Measurements from ENCODE around the gene PTPN4.

The PTPN4 gene

DNA sequence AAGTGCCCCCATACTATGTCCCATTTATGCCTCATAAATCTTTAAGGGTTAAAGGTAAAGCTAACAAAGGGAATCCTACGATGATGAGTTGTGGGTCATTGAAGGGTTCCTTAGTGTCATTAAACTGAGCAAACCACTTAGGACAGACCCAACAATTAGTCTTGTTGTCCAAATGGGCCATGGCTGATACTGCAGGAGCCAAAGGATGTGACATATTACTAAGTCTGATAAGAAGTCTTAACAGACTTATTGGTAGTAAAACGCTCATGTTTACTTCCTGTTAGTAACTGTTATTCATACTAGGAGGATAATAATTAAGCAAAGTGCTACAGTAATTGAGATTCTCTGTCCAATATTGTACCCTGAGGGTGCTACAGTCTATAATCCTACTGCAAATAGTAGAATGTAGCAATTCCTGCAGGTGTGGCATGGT lies 96.8 kb downstream of the PTPN4 start:
- DNase-seq (ENCODE audit: low read depth in 2 of 2) = no peak

DNA sequence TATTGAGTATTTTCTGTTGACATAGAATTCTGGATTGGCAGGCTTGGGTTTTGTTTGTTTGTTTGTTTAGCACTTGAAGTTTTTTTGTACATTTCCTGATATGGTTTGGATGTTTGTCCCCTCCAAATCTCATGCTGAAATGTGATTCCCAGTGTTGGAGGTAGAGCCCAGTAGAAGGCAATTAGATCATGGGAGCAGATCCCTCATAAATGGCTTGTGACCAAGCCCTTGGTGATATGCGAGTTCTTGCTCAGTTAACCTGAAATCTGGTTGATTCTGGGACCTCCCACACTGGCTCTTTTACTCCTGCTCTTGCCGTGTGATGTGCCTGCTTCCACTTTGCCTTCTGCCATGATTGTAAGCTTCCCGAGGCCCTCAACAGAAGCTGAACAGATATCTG lies 98.0 kb downstream of the PTPN4 start:
- no peak for DNase-seq (ENCODE audit: low read depth in 2 of 2)

DNA sequence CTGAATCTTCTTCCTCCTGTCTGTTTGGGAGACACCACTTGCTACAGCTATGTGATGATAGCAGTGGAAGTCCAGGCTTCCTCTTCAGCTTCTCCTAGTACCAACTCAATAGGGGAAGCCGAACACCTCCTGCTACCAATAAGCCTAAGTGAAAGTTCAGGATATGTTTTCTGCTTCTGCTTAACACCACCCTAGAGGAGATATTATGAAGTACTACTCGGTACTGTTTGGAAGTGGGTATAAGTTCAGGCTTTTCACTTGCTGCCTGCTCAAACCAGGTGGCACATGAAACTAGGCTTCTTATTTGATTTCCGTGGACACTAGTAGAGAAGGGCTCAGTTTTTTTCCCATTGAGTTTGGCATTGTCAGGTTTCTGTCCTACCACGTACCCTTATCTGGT lies 99.8 kb downstream of the PTPN4 start:
- no peak for DNase-seq (ENCODE audit: low read depth in 2 of 2)

DNA sequence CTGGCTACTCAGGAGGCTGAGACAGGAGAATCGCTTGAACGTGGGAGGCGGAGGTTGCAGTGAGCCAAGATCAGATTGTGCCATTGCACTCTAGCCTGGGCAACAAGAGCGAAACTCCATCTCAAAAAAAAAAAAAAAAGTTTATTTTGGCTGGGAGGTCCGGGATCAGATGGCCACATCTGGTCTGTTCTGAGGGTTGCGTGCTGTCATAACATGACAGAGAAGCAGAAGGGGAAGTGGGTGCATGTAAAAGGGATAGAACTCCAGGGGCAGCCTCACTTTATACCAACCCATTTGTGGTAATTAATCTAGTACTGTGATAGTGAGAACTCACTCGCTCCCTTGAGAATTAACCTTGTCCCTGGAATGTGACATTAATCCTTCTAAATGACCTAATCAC lies 101.2 kb downstream of the PTPN4 start:
- DNase-seq (ENCODE audit: low read depth in 2 of 2) = no peak

DNA sequence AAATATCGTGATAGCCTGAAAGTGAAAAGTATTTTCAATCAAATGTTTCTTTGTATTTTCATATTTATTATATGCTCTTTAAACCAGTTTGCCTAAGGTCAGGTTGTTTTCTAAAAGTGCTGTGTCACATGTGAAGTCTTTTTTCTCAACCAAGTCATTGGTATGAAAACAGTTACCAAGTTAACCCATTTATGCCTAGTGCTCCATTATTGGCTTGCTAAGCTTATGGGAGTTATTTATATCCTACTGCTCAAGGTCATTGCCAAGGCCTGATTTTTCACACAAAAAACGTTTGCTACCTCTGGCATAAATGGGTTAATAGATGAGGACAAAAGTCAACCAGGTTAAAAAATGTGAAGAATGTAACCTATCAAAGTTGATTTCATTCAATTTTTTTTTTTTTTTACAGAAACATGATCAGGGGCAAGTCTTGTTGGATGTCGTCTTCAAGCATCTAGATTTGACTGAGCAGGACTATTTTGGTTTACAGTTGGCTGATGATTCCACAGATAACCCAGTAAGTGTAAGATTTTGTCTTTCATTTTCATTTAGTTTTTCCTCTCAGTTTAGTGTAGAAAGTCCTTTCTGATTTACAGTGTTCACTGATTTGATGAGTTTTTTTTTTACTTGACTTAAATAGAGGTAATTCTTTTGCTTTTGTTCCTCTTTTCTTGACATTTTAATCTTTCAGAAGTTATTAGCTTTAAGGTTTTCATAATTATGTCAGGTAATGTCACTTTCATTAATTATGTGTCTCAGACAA lies 102.6 kb downstream of the PTPN4 start:
- DNase-seq (ENCODE audit: low read depth in 2 of 2) = no peak

DNA sequence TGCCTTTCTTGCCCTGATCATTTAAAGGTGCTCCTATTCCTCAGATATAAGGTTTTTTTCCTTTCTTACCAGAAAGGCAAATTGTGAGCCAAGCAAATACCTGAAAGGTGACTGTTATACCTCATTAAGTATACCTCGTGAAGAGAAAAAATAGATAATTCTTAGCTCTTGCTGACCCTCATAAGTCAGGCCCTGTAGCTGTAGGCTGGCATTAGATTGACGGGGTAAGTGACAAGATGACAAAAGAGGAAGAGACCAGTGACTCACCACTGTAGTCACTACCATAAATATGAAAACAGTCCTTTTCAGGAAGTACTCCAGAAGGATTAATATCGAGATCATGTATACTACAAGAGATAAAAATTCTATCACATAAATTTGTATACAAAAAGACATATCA lies 104.6 kb downstream of the PTPN4 start:
- DNase-seq (ENCODE audit: low read depth in 2 of 2) = no peak

DNA sequence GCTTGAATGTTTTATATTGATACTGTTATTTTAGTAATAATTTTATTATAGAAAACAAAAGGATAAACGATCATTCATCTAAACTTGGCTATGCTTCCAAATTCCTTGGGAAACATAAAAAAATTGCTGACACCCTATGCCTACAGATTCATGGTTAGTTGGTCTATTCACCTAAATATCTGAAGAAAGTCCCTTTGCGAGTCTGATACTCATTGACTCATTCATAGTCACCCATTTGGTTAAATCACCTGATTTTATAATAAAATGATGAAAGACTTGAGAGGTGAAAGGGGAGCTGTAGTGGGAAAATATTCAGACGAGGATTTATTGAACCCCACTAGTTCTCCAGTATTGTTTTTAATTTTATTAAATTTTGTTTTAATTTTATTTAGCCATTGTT lies 112.0 kb downstream of the PTPN4 start:
- no peak for DNase-seq (ENCODE audit: low read depth in 2 of 2)

DNA sequence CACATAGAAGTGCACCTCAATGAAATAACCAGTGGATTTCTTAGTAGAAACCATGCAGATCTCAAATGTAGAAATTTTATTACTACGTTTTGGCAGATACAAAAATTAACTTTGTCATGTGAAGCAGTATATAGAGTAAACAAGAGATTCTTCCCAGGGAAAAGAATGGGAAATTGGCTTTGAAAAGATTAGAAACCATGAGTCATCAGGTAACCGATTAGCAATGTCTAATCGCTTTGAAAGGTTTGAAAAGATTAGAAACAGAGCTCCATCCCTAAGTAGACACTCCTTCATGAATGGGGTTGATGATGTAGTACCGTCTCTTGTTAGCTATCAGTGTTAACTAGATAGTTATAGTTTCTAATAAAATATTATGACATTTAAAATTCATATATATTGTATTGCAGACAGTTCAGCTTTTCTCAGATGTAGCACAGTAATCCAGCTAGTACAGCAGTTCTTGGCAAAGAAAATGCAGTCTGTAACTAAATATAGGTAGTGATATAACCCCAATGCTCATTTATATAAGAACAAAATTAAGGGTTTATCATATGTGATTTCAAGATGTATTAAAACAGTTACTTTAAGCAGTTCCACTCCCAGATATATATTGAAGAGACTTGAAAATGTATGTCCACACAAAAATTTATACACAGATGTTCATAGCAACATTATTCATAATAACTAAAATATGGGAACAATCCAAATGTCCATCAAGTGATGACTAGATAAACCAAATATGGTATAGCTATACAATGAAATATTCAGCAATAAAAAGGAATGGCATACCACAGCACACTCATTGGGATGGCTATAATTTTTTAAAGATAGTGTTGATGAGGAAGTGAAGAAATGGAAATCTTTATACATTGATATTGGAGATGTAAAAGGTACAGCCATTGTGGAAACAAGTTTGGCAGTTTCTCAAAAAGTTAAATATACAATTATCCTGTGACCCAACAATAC lies 113.9 kb downstream of the PTPN4 start:
- DNase-seq (ENCODE audit: low read depth in 2 of 2) = no peak

DNA sequence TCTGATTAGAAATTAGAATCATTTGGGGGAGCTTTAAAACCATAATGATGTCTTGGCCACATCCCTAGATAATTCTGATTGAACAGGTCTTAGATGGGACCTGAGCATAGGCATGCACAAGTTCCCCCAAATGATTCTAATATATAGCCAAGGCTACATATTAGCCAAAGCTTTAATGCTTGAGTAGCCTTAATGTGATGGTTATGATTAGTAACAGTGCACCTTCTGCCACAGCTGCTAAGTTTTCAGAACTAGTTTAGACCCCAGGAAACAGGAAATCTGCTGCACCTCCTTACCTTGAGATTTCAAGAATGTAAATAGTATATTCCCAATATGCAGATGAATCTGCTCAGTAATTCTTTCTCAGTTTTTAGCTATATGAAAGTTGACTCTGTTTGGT lies 119.8 kb downstream of the PTPN4 start:
- DNase-seq (ENCODE audit: low read depth in 2 of 2) = no peak

DNA sequence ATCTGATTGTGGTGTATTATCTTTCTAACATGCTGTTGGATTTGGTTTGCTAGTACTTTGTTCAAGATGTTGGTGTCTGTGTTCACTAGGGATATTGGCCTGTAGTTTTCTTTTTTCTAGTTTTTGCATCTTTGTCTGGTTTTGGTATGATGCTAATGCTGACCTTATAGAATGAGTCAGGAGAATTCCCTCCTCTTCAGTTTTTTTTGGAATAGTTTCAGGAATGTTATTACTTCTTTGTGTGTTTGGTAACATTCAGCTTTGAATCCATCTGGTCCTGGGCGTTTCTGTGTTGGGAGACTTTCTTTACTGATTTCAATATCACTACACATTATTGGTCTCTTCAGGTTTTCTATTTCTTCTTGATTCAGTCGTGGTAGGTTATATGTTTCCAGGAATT lies 129.0 kb downstream of the PTPN4 start:
- DNase-seq (ENCODE audit: low read depth in 2 of 2) = no peak

DNA sequence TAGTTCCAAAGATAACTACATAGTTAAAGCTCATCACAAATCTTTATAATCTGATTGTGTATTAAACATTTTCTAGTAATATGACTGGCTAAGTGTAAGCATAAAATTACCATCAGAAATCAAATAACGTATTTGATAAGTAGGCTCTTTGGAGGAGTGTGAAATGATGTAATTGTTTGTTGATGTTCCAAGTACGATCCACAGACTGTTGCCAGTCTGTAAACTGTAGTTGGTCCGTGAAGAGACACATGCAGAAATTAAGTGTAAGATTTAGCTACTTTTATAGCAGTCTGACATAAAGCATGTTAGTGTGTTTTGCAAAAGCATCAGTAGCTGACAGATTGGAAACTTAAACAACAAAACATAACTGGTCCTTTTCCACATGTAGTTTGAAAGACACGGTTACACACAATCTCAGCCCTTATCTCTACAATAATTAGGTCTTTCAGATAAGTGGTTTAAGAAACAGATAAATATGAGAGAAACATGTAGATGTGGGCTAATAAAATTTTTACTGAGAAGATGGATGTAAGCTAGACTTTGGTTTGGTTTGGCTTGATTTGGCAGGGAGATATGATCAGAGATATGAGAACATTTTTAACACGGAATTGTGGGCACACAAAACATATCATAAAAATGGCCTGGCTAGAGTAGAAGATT lies 138.1 kb downstream of the PTPN4 start:
- DNase-seq (ENCODE audit: low read depth in 2 of 2) = no peak

DNA sequence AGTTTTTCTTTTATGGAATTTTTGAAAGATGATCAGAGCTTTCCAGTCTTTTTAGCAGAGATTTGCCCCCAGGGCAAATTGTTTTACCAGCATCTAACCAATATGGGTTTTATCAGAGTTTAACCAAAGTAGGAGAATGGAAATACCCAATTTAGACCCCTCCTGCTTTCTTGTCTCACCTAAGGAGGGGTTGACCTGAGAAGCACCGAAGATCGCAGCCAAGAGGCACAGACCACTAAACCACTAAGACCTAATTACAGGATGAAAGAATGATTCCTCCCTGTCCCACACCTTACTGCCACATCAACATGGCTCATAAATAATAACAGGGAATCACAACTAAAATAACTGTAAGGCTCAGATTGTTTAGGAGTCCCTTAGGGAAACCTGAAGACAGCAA lies 141.3 kb downstream of the PTPN4 start:
- no peak for DNase-seq (ENCODE audit: low read depth in 2 of 2)

DNA sequence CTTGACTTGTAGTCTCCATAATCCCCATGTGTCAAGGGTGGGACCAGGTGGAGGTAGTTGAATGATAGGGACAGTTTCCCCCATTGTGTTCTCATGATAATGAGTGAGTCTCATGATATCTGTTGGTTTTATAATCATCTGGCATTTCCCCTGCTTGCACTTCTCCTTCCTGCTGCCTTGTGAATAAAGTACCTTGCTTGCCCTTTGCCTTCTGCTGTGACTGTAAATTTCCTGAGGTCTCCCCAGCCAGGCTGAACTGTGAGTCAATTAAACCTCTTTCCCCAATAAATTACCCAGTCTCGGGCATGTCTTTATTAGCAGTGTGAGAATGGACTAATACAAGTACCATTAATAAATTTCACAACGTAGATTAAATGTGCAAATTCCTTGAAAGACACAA lies 150.8 kb downstream of the PTPN4 start:
- no peak for DNase-seq (ENCODE audit: low read depth in 2 of 2)

DNA sequence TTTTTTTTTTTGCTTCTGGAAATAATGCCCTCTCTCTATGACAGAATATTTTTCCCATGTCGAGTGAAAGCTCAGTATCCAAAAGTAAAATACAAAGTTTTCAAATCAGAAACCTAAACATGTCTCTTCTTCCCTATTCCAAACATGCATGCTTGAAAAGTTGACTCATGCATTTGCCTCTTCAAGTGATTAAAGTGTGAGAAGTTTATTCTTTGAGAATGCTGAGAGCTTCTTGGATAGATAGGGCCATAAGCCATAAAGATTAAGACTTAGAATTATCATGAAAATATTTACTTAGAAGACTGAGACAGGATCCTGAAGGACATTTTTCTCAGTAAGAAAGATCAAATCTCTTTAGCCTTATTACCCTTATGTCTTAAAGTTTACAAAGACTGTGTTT lies 154.5 kb downstream of the PTPN4 start:
- DNase-seq (ENCODE audit: low read depth in 2 of 2) = no peak

DNA sequence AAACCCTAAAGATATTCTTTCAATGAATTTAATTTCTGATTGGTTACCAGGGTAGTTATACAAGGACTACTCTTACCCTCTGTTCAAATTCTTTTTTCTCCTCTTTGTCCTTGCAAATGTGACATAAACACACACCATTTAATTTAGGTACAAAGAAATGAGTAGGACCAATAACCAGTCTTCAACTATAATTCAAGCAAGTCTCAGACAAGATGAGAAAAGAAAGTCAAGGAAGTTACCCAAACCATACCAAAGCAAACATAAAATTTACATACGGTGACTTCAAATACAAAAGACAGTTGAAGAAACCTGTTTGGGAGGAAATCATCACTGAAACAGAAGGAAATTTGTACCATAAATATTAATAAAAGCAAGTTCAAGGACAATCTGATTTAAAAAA lies 162.1 kb downstream of the PTPN4 start:
- no peak for DNase-seq (ENCODE audit: low read depth in 2 of 2)

DNA sequence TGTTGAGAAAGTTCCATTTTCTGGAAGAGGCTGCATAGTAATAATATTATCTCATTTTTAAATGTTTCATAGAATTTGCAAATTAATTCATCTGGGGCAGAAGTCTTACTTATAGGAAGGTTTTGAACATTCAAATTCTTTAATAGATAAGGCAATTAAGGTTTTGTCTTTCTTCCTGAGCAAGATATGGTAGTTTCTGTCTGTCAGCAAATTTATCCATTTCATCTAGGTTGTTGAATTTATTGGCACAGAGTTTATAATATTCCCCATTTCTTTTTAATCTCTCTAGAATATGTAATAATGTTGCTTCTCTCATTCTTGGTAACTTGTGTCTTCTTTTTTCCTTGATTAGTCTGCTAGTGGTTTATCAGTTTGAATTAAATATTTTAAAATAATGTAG lies 163.0 kb downstream of the PTPN4 start:
- DNase-seq (ENCODE audit: low read depth in 2 of 2) = no peak

DNA sequence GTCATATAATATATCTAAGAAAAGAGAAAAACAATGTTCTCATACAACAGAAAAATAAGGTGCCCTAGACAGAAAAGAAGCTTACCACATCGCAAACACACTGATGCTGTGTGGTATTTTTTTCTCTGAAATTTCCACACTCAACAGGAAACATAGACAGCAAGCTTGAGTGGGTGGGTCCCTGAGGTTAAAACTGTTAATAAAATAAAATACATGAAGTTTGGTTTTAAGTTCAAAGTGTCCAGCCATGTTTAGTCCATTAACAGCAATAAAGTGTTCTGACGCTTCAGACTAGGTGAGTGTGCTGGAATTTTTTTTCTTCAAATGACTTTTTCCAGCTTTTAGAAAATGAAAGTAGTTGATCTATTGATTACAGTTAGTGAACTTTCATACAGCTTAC lies 169.8 kb downstream of the PTPN4 start:
- no peak for DNase-seq (ENCODE audit: low read depth in 2 of 2)

DNA sequence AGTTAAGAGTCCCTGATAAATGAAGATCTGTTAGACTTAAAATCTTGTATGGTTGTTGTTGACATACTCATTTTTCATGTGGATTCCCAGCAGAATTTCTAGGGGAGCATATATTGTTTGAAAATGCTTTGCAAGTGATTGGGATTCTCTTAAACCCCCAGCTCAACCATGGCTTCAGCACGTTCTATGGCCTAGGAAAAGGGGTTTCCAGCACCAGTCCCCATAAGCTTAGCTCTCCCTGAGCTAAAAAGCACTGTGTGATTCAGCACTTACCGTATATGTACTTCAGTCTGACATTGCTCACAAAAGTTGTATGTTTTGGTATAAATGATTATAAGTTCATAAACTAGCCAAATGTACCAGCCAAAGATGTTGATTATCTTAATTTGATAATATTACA lies 173.1 kb downstream of the PTPN4 start:
- no peak for DNase-seq (ENCODE audit: low read depth in 2 of 2)

DNA sequence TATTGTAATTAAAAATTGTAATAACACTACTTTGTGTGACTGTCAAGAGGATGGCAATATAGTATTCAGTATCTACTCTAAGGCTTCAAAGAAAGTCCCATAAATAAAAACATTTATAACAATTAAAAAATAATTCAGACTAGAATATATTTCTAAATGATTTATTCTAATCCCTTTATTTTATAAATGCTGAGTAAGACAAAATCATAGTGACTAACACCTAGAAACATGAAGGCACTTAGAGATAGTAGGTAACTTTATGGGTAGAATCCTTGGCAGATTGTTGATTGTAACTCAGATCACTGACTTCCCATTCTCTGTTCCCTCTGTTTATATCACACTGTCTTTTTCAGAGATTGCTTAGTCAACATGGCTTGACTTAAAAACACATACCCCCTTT lies 174.6 kb downstream of the PTPN4 start:
- DNase-seq (ENCODE audit: low read depth in 2 of 2) = no peak

DNA sequence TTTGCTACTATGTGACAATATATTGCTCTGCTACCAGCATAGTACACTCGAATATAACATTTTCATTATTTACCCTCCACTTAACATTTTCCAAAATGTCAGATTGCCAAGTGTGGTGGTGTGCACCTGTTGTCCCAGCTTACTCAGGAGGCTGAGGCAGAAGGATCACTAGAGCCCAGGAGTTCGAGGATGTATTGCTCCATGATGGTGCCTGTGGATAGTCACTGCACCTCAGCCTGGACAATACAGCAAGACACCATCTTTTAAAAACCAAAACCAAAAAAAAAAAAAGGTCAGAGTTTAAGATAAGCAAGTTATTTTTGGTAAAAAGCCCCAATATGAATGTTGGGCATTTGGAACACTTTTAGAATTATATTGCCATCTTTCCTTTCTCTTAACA lies 178.0 kb downstream of the PTPN4 start:
- DNase-seq (ENCODE audit: low read depth in 2 of 2) = no peak

DNA sequence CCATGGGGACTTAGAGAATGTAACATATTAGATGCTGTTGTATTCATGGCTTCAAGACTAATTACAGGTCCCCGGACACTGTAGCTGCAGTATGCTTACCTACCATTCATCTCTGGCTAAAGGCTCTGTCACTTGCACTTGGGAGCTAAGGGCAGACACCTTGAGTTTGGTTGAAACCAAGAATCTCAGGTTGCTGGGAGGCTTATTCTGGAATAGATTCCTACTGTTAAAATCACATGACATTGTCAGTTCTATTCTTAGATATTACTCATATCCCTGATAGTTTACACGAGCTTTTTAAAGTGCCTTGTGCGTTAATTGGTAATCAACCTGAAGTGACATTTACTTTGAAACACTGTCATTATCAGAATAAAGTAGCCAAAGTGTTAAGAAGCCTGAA lies 180.2 kb downstream of the PTPN4 start:
- no peak for DNase-seq (ENCODE audit: low read depth in 2 of 2)

DNA sequence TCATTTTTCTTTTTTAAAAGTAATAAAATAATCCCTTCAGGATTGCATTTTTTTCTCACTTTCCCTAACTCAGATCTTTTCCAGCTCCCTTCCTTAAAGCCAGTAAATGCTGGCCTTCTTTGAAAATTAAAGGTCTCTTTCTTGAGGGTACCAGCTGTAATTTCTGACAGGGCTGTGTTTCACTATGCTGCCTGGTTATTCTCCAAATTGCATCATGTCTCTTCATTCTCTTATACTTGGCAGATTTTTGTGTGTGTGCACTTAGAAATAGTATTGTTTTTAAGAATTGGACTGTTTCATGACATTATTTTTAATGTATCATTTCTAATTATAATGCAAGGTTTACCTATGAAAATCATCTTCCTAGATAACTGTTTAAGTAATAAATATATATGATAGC lies 181.1 kb downstream of the PTPN4 start:
- DNase-seq (ENCODE audit: low read depth in 2 of 2) = no peak

DNA sequence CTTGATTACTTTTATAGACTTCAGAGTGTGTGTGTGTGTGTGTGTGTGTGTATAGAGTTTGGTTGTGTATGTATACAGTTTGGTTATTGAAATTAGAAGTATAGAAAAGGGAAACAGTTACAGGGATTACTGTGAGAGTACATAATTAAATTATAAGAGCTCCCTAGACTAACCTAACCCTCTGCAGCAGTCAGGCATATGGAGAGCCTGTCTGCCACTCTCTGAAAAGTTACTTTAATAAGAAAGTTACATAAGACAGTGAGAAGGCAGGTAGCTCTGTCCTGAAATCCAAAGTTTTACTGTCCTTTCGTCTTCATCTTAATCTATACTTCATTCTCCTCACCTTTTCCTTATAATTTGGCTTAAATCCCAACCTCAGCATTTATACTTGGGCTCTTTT lies 181.7 kb downstream of the PTPN4 start:
- no peak for DNase-seq (ENCODE audit: low read depth in 2 of 2)

Data from stimulated activated CD8-positive, alpha-beta memory T cell treated with anti-CD3 and anti-CD28 coated beads, Interleukin-2, amount 100 ng/mL, for 48 hours (primary cell).